ENCODE data around the gene FSCN2.
A peak's percentile ranks its signal among the peaks of the same experiment; 100 is the strongest.

The FSCN2 gene

GRCh38 chr17:81527591-81528383 is at the start of gene FSCN2:
FSCN2 (plus strand) TSS chr17:81528377; CDS start chr17:81528532, 155 bp downstream.
- no peak for DNase-seq (ENCODE audit: low read depth, low spot score)

DNA sequence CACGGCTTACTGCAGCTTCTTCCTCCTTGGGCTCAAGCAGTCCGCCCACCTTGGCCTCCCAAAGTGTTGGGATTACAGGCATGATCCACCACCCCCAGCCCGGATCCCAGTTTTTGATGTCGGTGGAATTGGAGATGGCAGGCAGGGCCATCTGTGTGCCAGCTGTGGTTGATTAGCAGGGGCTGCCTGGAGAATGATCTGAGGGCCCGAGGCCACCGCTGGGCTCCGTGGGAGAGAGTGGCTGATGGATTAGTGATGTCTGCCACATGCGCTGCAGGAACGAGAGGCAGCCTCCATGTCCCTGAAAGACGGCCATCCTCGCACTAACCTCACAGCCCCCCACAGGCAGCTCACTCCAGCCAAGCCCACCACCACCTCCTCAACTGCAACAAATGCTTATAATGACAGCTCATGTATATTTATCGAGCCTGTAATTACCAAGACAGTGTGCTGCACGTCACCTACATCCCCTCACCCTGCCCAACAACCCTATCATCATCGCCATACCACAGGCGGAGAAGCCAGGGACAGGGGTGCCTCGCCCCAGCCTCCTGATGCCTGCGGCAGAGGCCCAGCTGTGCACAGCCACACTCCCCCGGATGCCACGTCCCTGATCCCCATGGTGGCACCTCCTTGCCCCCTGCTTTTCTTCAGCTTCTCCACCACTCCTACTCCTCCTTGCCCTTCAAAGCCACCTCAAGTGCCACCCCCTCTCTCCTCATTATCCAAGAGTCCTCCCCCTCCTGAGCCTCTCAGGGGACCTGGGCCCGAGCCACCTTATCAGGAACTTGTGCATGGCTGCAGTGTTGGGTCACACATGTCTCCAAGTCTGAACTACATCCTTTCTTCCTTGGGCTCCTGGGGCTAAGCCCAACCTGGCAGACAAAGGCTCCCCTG is 48.8 kb upstream of the FSCN2 start:
- DNase-seq (ENCODE audit: low read depth, low spot score): no peak

DNA sequence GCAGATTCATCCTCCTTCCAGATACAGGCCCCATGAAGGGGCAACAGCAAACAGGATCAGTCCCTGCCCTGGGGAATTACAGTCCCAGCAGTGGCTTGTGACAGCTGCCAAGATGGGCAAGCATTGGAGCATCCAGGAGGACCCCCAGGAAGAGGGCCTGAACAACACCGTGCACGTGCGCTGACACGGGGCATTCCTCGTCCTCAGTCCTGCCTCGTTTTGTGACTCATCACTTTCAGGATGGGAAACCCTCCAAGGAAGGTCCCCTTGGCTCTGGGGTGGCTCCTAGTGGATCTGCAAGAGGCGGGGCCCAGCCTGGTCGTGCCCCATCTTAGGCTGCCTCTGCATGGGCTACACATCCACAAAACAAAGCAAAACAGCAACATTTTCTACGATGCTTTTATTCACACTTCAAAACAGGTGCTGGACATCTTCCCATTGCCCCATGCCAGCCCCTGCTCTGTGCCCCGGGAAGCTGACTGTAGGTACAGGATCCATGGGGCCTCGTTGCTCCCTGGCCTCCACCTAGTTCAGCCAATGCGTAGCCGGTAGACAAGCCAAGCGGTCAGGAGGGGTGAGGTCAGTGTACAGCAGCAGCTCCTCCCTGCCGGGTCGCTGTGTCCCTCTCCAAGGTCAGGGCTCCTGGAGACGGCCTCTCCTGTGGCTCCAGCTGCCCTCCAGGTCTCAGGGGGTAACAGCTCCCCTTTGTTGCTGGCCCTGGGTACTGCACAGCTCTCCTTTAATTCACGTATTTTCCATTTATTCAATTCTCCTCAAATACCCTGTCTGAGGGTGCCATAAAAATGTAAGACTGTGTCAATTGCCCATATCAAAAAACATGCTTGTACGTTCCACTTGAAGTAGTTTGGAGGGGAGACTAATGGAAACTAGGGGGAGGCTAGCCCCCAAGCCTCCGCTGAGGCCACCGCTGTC is 47.8 kb upstream of the FSCN2 start:
- no peak for DNase-seq (ENCODE audit: low read depth, low spot score)

GRCh38 chr17:81481073-81481799 is 46.9 kb upstream of the FSCN2 start:
- DNase-seq (ENCODE audit: low read depth, low spot score): no peak

- DNase-seq (ENCODE audit: low read depth, low spot score): no peak
Measured at GRCh38 chr17:81481815-81482505, 46.2 kb upstream of the FSCN2 start.

GRCh38 chr17:81482673-81483072 is 45.5 kb upstream of the FSCN2 start:
- DNase-seq (ENCODE audit: low read depth, low spot score): no peak

DNA sequence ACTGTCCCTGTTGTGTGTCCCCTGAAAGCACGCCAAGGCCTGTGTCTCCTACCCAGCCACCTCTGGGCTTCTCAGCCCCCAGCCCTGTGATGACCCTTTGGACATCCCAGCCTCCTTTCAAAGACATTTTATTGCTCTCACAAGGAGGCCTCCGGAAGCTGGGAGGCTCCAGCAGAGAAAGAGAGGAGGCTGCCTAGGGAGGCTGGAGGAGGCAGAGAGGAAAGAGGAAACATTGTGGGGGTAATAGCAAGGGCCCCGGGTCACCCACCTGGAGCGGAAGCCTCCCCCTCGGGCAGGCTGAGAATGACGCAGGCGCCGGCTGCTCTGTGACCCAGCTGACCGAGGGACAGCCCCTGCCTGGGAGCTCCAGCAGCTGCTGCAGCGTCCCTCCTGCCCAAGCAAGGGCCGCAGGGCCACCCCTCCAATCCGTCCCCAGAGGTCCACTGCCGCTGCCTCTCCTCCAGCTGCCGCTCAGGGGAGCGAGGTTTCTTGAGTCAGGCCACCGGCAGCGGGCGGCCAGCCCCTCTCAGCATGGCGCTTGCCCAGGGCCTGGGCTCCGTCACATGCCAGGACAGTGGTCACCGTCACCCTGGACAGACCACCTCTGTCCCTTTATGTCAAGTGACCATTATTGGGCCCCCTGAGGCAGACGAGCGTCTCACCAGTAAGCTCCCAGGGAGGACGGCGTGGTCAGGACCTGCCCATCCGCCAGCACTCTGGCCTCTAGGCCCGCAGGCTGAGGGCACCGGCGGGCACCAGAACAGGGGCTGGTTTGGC is 44.9 kb upstream of the FSCN2 start:
- no peak for DNase-seq (ENCODE audit: low read depth, low spot score)

- no peak for DNase-seq (ENCODE audit: low read depth, low spot score)
Measured at GRCh38 chr17:81483862-81484194, 44.3 kb upstream of the FSCN2 start.

GRCh38 chr17:81484195-81484979 is 43.8 kb upstream of the FSCN2 start:
- peak; percentile 73 for DNase-seq (ENCODE audit: low read depth, low spot score)

- DNase-seq (ENCODE audit: low read depth, low spot score): no peak
Measured at GRCh38 chr17:81486199-81486810, 41.9 kb upstream of the FSCN2 start.

DNA sequence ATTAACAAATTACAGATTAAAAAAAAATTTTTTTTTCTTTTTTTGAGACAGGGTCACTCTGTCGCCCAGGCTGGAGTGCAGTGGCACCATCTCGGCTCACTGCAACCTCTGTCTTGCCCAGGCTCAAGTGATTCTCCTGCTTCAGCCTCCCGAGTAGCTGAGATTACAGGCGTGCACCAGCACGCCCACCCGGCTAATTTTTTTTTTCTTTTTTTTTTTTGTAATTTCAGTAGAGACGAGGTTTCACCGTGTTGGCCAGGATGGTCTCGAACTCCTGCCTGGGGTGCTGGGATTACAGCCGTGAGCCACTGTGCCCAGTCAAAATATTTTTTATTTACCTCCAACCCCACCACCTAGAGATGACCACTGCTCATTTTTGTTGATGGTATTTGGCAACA is 41.1 kb upstream of the FSCN2 start:
- no peak for DNase-seq (ENCODE audit: low read depth, low spot score)

DNA sequence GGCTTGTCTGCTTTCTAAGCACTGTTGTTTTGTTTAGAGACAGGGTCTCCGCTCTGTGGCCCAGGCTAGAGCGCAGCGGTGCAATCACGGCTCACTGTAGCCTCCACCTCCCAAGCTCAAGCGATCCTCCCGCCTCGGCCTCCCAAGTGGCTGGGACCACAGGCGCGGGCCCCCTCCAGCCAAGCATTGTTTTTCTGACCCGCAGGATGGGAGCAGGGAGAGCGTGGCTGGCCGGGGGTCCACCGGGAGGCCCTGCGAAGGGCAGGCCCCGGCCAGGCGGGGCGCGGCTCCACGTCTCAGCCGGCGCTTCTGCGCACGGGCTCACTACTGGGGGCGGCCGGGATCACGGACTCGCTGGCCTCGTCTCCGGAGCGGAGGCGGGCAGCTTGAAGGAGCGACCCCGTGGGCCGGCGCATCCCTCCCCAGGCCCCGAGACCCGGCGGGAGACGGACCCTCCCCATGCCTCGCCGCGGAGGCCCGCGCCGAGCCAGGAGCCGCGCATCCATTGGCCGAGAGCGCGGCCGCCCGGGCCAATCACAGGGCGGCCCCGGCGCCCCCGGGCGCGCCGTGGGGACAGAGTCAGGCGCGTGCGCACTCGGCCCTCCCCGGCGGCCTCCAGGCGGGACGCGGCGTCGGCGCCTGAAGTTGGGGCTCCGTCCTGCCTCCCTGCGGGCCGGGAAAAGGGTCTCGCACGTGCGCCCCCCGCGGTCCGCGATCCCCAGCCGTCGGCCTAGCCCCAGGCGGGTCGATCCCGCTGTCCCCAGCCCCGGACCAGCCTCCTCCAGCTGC is 40.5 kb upstream of the FSCN2 start:
- no peak for DNase-seq (ENCODE audit: low read depth, low spot score)

- no peak for DNase-seq (ENCODE audit: low read depth, low spot score)
Measured at GRCh38 chr17:81488276-81488860, 39.8 kb upstream of the FSCN2 start.

- no peak for DNase-seq (ENCODE audit: low read depth, low spot score)
Measured at GRCh38 chr17:81489012-81489997, 38.9 kb upstream of the FSCN2 start.

GRCh38 chr17:81489998-81490992 is 37.9 kb upstream of the FSCN2 start:
- no peak for DNase-seq (ENCODE audit: low read depth, low spot score)
